GM20000 (cell line): ENCODE measurements around the gene DDX3X.
"Not testable (repeated sequence)": the region's sequence is repeated elsewhere in the genome, so short reads cannot be mapped to it uniquely, and the experiment has no call there.

Experiments
- DNase-seq: peaks from one replicate; pipeline ENCODE4 v3.0.0; 2012; ENCODE audit warnings: low spot score
- TF ChIP-seq, protein P1 (sequence below): IDR thresholded peaks from 2 replicates; pipeline ENCODE4 v1.5.1; 2012; ENCODE audit warnings: mild to moderate bottlenecking, control low read depth; ENCODE audit errors: extremely low read depth, missing control alignments

DDX3X gene

GRCh38 chrX:41405551-41405950 lies 71.6 kb downstream of the DDX3X start:
- DNase-seq: no peak
- TF ChIP-seq, protein P1, sequence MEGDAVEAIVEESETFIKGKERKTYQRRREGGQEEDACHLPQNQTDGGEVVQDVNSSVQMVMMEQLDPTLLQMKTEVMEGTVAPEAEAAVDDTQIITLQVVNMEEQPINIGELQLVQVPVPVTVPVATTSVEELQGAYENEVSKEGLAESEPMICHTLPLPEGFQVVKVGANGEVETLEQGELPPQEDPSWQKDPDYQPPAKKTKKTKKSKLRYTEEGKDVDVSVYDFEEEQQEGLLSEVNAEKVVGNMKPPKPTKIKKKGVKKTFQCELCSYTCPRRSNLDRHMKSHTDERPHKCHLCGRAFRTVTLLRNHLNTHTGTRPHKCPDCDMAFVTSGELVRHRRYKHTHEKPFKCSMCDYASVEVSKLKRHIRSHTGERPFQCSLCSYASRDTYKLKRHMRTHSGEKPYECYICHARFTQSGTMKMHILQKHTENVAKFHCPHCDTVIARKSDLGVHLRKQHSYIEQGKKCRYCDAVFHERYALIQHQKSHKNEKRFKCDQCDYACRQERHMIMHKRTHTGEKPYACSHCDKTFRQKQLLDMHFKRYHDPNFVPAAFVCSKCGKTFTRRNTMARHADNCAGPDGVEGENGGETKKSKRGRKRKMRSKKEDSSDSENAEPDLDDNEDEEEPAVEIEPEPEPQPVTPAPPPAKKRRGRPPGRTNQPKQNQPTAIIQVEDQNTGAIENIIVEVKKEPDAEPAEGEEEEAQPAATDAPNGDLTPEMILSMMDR: no peak

- TF ChIP-seq, protein P1: no peak
- no peak for DNase-seq
Measured at GRCh38 chrX:41406201-41406600, 72.2 kb downstream of the DDX3X start.

- TF ChIP-seq, protein P1: no peak
- DNase-seq: no peak
Measured at GRCh38 chrX:41407816-41408215, 73.9 kb downstream of the DDX3X start.

- DNase-seq: no peak
- TF ChIP-seq, protein P1: no peak
Measured at GRCh38 chrX:41408576-41408975, 74.6 kb downstream of the DDX3X start.

DNA sequence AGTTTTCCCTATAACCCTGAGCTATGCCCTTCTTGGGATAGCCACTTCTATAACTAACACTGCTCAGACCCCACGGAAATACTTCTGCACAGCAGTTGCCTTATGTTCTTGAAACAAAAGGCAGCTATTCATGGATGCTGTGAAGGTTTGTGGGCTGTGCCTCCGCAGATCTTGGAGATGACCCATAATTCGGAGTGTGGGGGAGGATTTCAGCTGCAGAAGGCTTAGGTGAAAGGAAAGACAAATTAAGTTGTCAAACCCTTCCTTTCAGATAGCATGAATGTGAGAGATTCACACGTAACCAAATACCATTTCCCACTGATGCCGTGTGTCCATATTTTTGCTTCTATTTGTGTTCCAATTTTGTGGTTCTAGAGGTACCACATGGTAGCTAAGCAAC lies 75.0 kb downstream of the DDX3X start:
- no peak for DNase-seq
- TF ChIP-seq, protein P1: no peak

GRCh38 chrX:41411222-41411621 lies 77.3 kb downstream of the DDX3X start:
- not testable (repeated sequence) for DNase-seq

- DNase-seq: no peak
- TF ChIP-seq, protein P1: no peak
Measured at GRCh38 chrX:41412261-41413081, 78.5 kb downstream of the DDX3X start.
